Daoy (cell line): Measurements from ENCODE around the gene ANKRD11. TPM values are rescaled to one million over a fixed set of nuclear protein-coding genes. Genes with fewer than 3 reads are reported as not detected.
"Not testable (repeated sequence)": the region's sequence is repeated elsewhere in the genome, so short reads cannot be mapped to it uniquely, and the experiment has no call there.

ENCODE experiments used
- DNase-seq: peaks from one replicate; pipeline ENCODE4 v3.0.0-alpha.2; 2015; ENCODE audit warnings: low read depth
- total RNA-seq: library from RNA; depleted of rRNA; stranded (reverse); fragments of >200 nt; shearing (Covaris generic); gene quantifications from 2 replicates; pipeline ENCODE4 v1.2.3, GENCODE V29; 2014

Gene ANKRD11
- total RNA-seq, 1 experiment from 2014 or later: 27.8 TPM

DNA sequence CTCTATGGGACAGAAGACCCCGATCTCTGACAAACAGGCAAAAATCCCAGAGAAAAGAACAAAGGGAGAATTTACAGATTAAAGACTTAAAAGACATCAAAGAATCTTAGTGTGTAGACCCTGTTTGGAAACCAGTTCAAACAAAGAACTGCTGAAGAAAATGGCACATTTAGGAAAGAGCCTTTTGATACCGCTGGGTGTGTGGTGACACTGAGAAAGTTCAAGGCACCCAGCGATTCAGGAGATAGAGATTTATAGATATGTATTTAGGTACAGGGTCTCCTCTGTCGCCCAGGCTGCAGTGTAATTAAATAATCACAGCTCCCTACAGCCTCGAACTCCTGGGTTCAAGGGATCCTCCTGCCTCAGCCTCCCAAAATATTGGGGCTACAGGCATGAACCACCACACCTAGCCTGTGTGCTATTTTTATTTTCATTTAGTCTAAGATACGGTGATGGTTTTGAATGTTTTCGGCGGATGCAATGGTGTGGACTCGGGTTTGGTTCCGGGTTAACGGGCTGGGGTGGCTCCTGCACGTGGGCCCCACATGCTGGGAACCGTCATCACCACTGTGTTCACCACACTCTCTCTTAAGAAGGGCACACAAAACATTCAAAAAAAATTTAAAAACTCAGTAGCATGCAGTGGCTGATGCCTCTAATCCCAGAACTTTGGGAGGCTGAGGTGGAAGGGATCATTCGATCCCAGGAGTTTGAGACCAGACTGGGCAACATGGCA lies 158.8 kb downstream of the ANKRD11 start:
- DNase-seq: no peak

DNA sequence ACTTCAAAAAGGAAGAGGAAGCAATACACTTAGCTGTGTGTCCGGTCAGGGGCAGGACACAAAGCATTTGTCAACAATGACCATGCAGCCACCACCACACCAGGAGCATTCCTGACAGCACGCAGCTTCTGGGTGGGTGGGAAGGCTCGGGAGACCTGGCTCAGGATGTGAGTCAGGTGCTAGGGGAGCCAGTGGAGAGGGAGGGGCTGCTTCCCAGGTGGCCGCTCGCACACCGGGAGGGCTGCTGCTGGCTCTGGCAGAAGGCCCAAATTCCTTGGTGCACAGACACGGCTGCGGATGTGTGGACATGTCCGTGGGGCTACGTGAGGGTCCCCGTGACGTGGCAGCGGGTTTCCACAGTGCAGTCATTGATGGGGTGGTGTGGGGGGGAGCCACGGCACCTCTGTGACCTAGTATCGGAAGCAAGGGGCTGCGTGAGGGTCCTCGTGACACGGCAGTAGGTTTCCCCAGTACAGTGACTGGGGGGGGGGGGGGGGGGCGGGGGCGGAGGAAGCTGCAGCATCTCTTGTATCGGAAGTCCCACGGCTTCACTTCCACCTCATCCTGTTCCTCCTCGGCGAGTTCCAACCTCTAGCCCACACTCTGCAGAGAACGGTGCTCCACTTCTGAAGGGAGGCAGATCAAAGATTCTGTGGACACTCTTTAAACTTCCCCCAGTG lies 160.0 kb downstream of the ANKRD11 start:
- peak; percentile 88 for DNase-seq

DNA sequence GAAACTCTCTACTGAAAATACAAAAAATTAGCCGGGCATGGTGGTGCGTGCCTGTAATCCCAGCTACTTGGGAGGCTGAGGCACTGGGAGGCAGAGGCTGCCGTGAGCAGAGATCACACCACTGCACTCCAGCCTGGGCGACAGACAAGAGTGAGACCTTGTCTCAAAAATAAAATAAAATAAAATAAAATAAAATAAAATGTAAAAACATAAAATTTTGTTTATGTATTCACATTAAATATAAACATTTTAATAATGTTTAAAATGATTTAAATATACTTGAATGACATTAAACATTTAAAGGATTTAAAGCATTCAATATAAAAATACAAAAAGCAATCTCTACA lies 160.6 kb downstream of the ANKRD11 start:
- DNase-seq: not testable (repeated sequence)

DNA sequence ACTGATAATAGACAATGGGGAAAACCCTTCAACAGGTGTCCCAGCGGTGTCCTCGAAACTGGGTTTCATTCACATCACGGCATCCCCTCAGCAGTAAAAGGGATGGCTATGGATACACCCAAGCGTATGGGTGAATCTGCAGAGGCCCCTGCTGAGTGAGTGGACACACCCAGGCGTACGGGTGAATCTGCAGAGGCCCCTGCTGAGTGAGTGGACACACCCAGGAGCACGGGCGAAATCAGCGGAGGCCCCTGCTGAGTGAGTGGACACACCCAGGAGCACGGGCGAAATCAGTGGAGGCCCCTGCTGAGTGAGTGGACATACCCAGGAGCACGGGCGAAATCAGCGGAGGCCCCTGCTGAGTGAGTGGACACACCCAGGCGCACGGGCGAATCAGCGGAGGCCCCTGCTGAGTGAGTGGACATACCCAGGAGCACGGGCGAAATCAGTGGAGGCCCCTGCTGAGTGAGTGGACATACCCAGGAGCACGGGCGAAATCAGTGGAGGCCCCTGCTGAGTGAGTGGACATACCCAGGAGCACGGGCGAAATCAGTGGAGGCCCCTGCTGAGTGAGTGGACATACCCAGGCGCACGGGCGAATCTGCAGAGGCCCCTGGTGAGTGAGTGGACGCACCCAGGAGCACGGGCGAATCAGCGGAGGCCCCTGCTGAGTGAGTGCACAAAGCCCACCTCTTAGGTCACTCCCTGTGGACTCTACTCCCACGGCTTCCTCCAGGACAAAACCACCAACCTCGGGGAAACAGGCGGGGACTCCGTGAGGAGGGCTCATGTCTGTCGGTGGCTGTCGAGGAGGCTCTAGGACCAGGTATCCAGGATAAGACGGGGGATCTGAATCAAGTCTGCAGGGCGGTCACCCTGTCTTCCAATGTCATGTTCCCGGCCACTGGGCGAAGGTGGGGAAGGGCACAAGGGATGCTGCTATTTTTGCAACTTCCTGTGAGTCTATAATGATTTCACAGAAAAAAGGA lies 161.7 kb downstream of the ANKRD11 start:
- not testable (repeated sequence) for DNase-seq

DNA sequence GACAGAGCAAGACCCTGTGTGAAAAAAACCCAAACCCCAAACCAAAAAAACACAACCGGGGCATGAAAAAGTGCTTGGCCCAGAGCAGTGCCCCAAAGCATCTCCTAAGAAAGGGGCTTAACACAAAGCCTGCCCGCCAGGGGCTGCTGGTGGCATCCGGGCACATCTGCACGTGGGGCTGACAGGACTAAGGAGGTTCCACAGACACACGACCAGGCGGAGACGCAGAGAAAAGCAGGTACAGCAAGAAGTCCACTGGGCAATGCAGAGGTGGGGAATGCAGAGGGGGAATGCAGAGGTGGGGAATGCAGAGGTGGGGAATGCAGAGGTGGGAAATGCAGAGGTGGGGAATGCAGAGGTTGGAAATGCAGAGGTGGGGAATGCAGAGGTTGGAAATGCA lies 163.6 kb downstream of the ANKRD11 start:
- no peak for DNase-seq

DNA sequence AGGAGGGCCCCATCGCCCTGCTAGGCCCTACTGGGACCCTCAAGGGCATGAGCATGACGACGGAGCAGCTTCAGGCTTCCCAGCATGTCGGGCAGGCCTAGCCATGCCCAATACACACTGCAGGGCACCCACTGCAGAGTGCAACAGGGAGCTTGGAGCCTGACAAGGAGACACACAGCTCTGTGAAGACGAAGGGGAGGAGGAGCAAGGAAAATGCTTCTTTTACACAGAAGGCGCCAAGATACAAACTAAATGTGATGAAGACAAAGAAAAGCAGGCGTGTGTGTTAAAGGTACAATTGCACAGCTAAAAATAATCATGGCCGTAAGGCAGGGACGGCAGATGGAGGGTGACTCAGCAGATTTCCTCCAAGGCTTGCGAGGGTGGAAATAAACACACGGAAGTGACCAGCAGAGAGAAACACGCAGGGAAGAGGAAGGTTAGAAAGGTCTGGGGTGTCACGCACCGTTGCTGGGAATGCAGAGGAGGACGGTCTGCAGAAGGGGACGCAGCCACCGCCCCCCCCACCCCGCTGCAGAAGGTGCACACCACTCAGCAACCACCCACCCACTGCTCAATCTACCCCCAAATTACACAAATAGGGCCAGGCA lies 164.4 kb downstream of the ANKRD11 start:
- peak; percentile 59 for DNase-seq

DNA sequence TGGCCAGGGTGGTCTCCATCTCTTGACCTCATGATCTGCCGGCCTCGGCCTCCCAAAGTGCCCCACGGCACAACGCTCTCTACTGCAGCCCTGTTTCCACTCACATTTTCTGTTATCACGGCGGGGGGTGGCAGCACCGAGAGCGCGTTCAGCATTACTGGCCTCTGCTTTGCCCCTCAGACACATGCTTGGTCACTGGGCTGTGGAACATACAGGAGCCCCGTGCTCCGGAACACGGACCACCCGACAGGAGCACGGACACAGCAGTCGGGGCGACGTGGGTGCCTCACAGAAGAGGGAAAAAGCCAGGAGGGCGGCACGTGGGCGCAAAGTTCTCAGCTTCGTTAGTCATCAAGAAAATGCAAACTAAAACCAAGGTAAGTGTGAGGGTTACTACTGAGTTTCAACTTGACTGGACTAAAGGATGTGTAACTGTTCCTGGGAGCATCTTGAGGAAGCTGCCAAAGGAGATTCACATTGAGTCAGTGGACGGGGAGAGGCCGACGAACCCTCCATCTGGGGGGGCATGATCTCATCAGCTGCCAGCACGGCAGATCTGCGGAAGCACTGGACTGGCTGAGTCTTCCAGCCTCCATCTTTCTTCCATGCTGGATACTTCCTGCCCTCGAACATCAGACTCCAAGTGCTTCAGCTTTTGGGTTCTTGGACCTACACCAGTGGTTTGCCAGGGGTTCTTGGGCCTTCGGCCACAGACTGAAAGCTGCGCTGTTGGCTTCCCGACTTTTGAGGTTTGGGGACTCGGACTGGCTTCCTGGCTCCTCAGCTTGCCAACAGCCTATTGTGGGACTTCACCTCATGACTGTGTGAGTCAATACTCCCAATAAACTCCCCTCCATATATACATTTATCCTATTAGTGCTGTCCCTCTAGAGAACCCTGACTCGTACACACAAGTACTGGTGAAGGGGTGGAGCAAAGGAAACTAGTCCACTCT lies 166.0 kb downstream of the ANKRD11 start:
- peak; percentile 91 for DNase-seq

DNA sequence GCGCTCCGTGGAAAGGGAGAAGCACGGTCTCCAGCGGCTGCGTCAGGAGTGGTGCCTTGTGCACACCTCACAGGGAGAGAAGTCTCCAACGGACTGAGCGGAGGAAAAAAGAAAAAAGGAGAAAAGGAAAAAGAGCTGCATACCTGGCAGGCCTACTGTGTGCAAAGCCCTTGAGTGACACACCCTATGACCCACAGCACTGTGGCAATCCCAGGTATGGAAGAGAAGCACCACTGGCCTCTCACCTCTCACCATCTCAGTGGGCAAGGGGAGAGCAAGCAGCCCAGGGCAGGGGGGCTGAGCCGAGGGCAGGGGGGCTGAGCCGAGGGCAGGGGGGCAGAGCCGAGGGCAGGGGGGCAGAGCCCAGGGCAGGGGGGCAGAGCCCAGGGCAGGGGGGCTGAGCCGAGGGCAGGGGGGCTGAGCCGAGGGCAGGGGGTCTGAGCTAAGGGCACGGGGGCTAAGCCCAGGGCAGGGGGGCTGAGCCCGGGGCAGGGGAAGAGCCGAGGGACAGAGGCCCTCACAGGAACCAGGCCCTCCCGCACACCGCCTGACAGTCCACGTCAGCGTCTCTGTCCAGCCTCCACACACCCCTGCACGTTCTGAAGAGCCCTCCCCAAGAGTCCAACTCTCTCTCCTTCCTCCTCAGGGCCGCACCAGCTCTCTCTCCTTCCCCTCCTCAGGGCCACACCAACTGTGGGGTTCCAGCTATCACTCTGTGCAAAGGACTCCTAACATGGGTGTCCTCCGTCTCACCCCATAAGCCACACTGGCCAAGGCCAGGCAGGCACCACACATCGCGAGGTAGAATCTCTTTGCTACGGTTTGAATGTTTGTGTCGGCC lies 167.0 kb downstream of the ANKRD11 start:
- DNase-seq: no peak

DNA sequence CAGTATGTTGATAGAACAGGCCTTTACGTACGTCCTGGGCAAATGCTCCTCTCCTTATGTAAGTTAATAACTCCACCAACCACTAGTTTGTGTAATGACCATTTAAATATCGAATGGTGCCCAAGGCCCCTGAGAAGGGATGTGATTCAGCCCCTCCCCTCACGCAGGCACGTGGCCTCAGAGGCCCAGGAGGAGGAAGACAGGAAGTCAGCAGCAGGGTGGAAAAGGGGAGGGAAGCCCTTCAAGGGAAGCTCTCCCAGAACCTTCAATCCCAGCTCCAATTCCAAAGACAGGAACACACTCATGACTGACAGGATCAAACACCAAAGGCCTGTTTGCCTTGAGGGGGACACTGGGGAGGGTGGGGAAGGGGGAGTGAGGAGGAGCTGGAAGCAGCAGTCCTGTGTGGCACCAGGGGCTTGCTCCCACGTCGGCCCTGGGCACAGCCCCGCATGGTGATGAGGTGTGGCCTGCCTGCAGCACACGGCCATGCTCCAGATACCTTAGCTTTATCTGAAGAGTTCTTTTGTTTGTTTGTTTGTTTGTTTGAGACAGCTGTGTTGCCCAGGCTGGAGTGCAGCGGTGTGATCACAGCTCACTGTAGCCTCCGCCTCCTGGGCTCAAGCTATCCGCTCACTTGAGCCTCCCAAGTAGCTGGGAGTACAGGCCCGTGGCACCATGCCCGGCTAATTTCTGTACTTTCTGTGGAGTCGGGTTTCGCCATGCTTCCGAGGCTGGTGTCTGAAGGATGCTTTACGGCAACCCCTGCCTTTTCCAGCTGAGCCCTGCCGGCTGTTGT lies 167.8 kb downstream of the ANKRD11 start:
- peak; percentile 80 for DNase-seq

DNA sequence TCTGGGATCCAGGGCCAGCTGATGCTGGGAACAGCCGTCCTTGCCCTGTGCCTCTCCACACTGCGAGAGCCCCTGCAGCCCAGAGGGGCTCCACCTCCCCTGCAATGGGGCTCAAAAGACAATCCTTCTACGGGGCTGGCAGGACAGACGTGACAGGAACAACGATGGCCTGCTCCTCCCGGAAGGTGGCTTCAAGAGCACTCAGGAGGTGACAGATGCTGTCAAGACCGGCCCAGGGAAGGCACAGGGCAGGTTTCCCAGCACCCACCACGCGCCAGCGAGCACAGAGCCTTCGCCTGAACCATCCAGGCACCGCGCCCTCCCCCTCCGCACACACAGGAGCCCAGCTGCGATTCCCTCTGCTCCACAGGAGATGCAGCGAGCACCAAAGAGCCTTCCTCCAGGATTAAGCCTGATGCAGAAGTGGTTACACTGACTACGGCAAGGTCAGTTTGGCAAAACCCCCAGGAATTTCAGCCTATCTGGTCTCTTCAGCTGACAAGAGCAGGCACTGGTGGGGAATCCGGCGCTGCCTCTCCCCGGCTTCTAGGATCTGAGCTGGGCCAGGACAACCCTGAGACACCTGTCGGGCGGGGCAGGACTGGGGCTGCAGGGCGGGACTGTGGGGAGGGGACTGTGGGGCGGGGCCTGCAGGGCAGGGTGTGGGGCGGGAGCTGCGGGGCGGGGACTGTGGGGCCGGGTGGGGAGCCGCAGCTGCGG lies 169.4 kb downstream of the ANKRD11 start:
- peak; percentile 34 for DNase-seq

DNA sequence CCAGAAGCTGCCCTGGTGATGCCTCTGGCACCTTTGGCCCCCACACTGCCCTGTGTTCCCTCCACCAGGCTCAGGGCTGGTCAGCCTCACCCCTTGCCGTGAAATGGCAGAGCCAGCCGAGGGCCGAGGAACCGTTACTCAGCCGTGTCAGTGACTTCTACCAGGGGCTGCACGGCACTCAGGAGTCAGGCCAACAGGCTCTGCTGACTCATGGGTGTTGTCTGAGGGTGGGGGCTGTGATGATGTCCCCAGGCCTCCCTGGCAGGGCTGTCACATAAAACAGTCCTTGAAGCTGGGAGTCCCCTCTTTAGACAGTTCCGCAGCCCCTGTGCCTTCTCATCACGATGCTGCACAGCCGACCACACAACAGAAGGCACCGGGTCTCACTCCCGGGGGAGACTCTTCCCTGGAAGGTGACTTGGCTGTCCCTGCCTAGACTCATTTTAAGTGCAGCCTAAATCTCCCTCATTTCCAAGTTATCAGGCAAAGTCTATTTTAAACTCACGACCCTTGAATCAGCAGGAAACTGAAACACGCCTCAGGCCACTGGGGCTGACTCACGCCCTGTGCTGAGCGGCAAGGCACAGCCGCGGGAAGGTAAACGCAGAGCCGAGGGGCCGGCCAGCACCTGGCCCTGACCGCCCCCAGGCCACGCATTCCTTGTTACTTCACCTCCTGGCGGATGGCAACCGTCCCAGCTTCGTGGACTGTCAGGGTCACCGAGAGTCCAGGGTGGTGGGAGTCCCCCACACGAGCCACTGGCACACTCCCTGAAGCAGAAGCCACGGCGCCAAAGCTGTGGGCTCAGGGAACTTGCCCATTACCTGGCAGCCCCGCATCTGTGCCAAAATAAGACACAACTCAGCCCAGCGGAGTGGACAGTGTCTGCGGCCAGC lies 170.2 kb downstream of the ANKRD11 start:
- DNase-seq: peak; percentile 92

DNA sequence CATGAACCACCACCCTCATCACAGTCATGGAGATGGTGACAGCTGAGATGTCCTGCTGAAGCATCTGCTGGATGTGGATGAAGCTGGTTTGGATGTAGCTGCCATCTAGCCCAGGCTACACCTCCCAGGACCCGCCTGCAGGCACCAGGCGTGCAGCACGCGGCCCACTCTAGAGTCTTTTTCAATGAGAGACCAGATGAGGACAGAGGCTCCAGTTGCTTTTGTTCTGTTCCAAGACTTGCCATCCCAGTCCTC lies 170.8 kb downstream of the ANKRD11 start:
- DNase-seq: no peak

DNA sequence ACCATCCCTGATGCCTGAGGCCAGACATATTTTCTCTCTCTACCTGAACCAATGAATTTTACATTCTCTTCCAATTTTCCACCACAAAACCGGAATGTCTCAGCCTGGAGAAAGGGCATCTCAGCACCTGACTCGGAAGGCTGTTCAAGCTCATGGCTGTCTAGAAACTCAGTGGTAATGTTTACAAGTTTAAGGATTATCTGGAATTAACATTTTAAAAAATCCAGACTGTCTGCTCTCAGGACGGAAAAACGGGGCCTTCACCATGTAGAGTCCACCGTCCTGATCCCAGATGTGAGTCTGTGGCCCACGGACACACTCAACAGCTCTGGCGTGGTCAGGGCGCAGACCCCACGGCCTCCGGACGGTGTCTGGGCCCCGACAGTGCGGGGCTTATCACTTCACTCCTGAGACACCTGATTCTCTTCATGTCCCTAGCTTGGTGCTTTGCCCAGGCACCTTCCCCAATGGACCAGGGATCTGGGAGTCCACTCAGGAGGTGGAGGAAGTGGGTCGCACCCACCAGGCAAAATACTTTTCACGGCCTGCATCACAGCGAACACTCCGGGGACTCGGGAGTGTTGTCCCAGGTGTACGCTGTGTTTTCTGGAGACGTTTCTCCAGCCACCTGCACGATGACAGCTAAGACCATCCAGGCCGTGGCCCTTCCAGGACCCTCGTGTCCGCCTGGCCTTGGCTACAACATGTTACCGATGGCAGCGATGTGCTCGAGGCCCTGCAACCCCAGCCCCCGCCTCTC lies 171.3 kb downstream of the ANKRD11 start:
- no peak for DNase-seq

DNA sequence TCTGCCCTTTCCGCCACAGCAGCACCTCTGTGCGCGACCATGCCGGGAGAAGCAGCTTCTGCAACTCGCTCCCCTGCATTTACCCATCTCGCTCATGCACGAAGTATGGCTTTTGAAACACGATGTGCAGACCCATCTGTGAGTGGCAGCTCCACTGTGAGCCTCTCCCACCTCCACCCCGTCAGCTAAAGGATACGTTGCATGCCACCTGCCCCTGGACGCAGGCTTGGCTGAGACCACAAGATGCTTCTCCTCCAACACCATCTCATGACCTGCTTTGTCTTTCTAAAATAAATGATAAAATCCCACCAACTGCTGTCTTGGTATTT lies 172.0 kb downstream of the ANKRD11 start:
- no peak for DNase-seq

DNA sequence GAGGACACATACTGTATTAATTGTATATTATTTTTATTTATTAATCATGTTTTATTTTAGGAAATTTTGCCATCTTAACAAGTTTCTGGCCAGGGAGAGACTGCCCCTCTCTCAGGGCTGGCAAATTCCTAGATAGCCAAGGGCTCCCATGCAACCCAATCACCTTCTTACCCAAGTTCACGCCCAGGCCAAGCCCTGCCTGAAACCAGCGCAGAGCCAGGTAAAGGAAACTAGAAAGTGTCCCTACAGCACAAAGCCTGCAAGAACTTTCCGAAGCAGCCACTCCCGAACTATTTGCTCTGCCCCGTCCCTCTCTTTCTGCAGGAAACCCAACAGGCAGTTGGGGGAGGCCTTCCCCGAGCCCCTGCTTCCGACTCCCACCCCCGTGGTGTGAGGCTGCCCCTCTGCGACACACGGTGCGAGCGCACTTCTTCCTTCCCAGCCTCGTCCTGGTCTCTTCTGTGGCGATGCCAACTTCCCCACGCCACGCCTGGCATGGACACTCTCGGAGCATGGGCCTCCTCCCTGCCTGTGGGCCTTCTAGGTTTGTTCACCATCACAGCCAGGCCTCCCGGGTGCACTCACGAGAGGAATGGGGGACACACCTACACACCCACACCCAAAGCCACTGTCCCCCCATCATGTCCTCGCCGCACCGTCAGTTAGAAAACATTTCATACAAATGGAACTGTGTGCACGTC lies 172.5 kb downstream of the ANKRD11 start:
- no peak for DNase-seq

DNA sequence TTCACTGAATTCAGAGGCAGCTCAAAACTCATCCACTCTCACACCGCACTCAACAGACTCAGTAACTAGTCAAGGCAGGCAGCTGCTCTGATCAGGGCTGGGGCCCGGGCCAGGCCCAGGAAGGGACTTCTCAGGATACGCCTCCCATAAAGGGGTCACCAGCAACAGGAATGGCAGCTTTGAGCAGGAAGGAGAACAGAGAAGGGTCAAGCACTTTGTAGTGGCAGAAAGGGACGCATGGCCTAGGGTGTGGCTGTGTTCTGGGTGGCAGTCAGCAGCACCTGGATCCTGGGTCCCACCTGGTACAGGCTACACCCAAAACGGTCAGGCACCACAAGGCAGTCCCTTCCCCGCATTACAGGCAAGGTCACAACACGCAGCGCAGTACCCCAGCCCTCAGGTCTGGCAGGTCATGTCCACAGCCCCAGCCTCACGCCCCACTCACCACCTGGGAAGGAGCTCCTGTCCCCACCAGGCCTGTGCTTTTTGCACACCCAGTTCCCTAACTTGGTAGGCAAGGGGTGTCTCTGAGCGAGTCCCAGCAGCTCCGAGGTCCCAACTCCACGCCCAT lies 173.2 kb downstream of the ANKRD11 start:
- no peak for DNase-seq
